IPS DF 6.9 (cell line): Measurements from ENCODE around the gene ACOX1.

ENCODE experiments used
- DNase-seq: peaks from one replicate; pipeline ENCODE4 v3.0.0-alpha.2; 2013; ENCODE audit warnings: low read depth, low spot score
- H3K27ac ChIP-seq: one replicate; pipeline ENCODE4 v1.5.1; 2013; ENCODE audit warnings: low read length, control low read depth
- H3K27me3 ChIP-seq: 2 replicates; pipeline ENCODE4 v1.6.1; 2013; ENCODE audit warnings: mild to moderate bottlenecking, low read length; ENCODE audit not compliant: control insufficient read depth, insufficient read depth
- H3K36me3 ChIP-seq: 2 replicates; pipeline ENCODE4 v1.6.1; 2013; ENCODE audit warnings: low read length; ENCODE audit not compliant: control insufficient read depth, insufficient read depth
- H3K4me1 ChIP-seq: 2 replicates; pipeline ENCODE4 v1.6.1; 2013; ENCODE audit warnings: low read length; ENCODE audit not compliant: control insufficient read depth, insufficient read depth
- H3K4me3 ChIP-seq: 2 replicates; pipeline ENCODE4 v1.5.1; 2013; ENCODE audit warnings: mild to moderate bottlenecking, low read length
- H3K9me3 ChIP-seq: 2 replicates; pipeline ENCODE4 v1.6.1; 2013; ENCODE audit warnings: low read length, inconsistent platforms; ENCODE audit not compliant: control insufficient read depth, insufficient read depth
- WGBS: extraction: QIAGEN DNeasy Blood & Tissue Kit; methylation state at CpG from one replicate; pipeline ENCODE4 v1.1.7; 2013; ENCODE audit warnings: mixed read lengths, missing lambda C conversion rate; ENCODE audit not compliant: insufficient read length, insufficient coverage; 5-methylcytosine and 5-hydroxymethylcytosine counted together

The ACOX1 gene

GRCh38 chr17:75978938-75979704, at the start of gene ACOX1, which contains the start of gene TEN1:
Gene ACOX1 (minus strand): TSS chr17:75979166. CDS start chr17:75979073, 93 bp downstream.
Gene TEN1 (plus strand): TSS chr17:75979240. CDS start chr17:75986193, 6,953 bp downstream.
- no peaks in the 10 kb centered on the region for H3K9me3 ChIP-seq
- WGBS, result no CpG with 5 or more reads among the region's 72 CpGs
- H3K27ac ChIP-seq, result peak within 1 kb of the TSS; percentile 52
- H3K36me3 ChIP-seq, result no peaks in the 10 kb centered on the region
- peak; percentile 84 for DNase-seq
- H3K4me1 ChIP-seq, result peaks cover 3% of the 10 kb centered on the region; the same call in 1 of the 2 replicates
- no peaks in the 10 kb centered on the region for H3K27me3 ChIP-seq
- peak within 1 kb of the TSS; percentile 58; the same call in 1 of the 2 replicates for H3K4me3 ChIP-seq

GRCh38 chr17:76027159-76027839, 48.3 kb upstream of the ACOX1 start, which contains the start of gene EVPL:
Gene EVPL (minus strand): TSS chr17:76027306. CDS start chr17:76027198, 108 bp downstream.
- no CpG with 5 or more reads among the region's 24 CpGs for WGBS
- Histone ChIP-seq H3K9me3 (no peaks in the 10 kb centered on the region), H3K4me3 (no peak within 1 kb of the TSS), H3K36me3 (no peaks in the 10 kb centered on the region), H3K27me3 (no peaks in the 10 kb centered on the region), H3K4me1 (0 out of 2 replicates have a peak, but pooled peaks cover 1% of the 10 kb centered on the region), H3K27ac (no peak within 1 kb of the TSS)
- no peak for DNase-seq

GRCh38 chr17:76026714-76027158, 47.8 kb upstream of the ACOX1 start:
- DNase-seq, result no peak
- no peaks in the 10 kb centered on the region for H3K36me3 ChIP-seq
- no peak overlapping the region for H3K4me3 ChIP-seq
- H3K27ac ChIP-seq, result no peak overlapping the region
- H3K27me3 ChIP-seq, result no peaks in the 10 kb centered on the region
- H3K4me1 ChIP-seq, result 0 out of 2 replicates have a peak, but pooled peaks cover 1% of the 10 kb centered on the region
- no CpG with 5 or more reads among the region's 15 CpGs for WGBS
- H3K9me3 ChIP-seq, result no peaks in the 10 kb centered on the region

GRCh38 chr17:76025294-76025693, 46.3 kb upstream of the ACOX1 start:
- 0 out of 2 replicates have a peak, but pooled peaks cover 1% of the 10 kb centered on the region for H3K4me1 ChIP-seq
- H3K27ac ChIP-seq, result no peak overlapping the region
- no CpG with 5 or more reads among the region's 12 CpGs for WGBS
- no peaks in the 10 kb centered on the region for H3K9me3 ChIP-seq
- no peak overlapping the region for H3K4me3 ChIP-seq
- no peaks in the 10 kb centered on the region for H3K36me3 ChIP-seq
- DNase-seq, result no peak
- no peaks in the 10 kb centered on the region for H3K27me3 ChIP-seq

- DNase-seq, result no peak
- no peak overlapping the region for H3K27ac ChIP-seq
- WGBS, result no CpG with 5 or more reads among the region's 9 CpGs
- no peaks in the 10 kb centered on the region for H3K36me3 ChIP-seq
- no peaks in the 10 kb centered on the region for H3K9me3 ChIP-seq
- H3K27me3 ChIP-seq, result no peaks in the 10 kb centered on the region
- H3K4me3 ChIP-seq, result no peak overlapping the region; the same call in 1 of the 2 replicates
- 0 out of 2 replicates have a peak, but pooled peaks cover 1% of the 10 kb centered on the region for H3K4me1 ChIP-seq
These were observed 45.4 kb upstream of the ACOX1 start for GRCh38 chr17:76024353-76024752.

- Histone ChIP-seq H3K9me3 (no peaks in the 10 kb centered on the region), H3K36me3 (no peaks in the 10 kb centered on the region), H3K4me1 (0 out of 2 replicates have a peak, but pooled peaks cover 1% of the 10 kb centered on the region), H3K27ac (no peak overlapping the region), H3K27me3 (no peaks in the 10 kb centered on the region), H3K4me3 (no peak overlapping the region)
- no CpG with 5 or more reads among the region's 9 CpGs for WGBS
- DNase-seq, result no peak
These were observed 44.9 kb upstream of the ACOX1 start for GRCh38 chr17:76023900-76024237.

GRCh38 chr17:76022973-76023899, 44.3 kb upstream of the ACOX1 start:
- H3K36me3 ChIP-seq, result no peaks in the 10 kb centered on the region
- H3K27me3 ChIP-seq, result no peaks in the 10 kb centered on the region
- H3K27ac ChIP-seq, result no peak overlapping the region
- no peaks in the 10 kb centered on the region for H3K4me1 ChIP-seq
- H3K4me3 ChIP-seq, result no peak overlapping the region
- no peak for DNase-seq
- no peaks in the 10 kb centered on the region for H3K9me3 ChIP-seq
- WGBS, result no CpG with 5 or more reads among the region's 28 CpGs

GRCh38 chr17:76022285-76022684, 43.3 kb upstream of the ACOX1 start:
- Histone ChIP-seq H3K27me3 (no peaks in the 10 kb centered on the region), H3K9me3 (no peaks in the 10 kb centered on the region), H3K4me3 (no peak overlapping the region), H3K36me3 (no peaks in the 10 kb centered on the region), H3K27ac (no peak overlapping the region), H3K4me1 (no peaks in the 10 kb centered on the region)
- no CpG with 5 or more reads among the region's 24 CpGs for WGBS
- DNase-seq, result no peak

- DNase-seq, result no peak
- Histone ChIP-seq H3K27me3 (no peaks in the 10 kb centered on the region), H3K36me3 (no peaks in the 10 kb centered on the region), H3K4me3 (no peak overlapping the region), H3K4me1 (no peaks in the 10 kb centered on the region), H3K27ac (no peak overlapping the region), H3K9me3 (no peaks in the 10 kb centered on the region)
- 100% methylated on average over 1 of the region's 6 CpGs for WGBS
These were observed 41.0 kb upstream of the ACOX1 start for GRCh38 chr17:76019833-76020467.
